IMR-90 (cell line): ENCODE measurements around the gene ZDHHC7. TPM values are rescaled to one million over a fixed set of nuclear protein-coding genes. Genes with fewer than 3 reads are reported as not detected.

Experiments
- ATAC-seq: fragments of 200-7000 bp; cut with Tn5 transposase; 2 replicates; pipeline ENCODE4 v1.9.1; 2020; ENCODE audit warnings: low read depth, mild to moderate bottlenecking, moderate library complexity
- BruUV-seq: library from RNA; stranded (reverse); fragments of 400-500 nt; replicated peaks from 2 replicates; lab custom pipeline; 2021; lab: Mats Ljungman, UMichigan
- CTCF ChIA-PET: fragments of 300-600 bp; formaldehyde crosslinking; extraction: SDS; loops from one replicate; lab custom pipeline; 2021; ENCODE audit warnings: antibody characterized with exemption; lab: Yijun Ruan, JAX
- POLR2A ChIA-PET: fragments of 300-600 bp; sonication (Branson Sonifier 250); formaldehyde crosslinking; loops from one replicate; lab custom pipeline; 2022; ENCODE audit warnings: antibody characterized with exemption; ENCODE audit not compliant: unreplicated experiment; lab: Charles Lee
- DNase-seq: peaks from one replicate; pipeline ENCODE4 v3.0.0; 2013
- H2AFZ ChIP-seq: replicated peaks from 2 replicates; pipeline ENCODE3; 2013; ENCODE audit warnings: low read length, mild to moderate bottlenecking; ENCODE audit not compliant: poor library complexity
- H2AK5ac ChIP-seq: 2 replicates; pipeline ENCODE4 v1.6.1; 2013; ENCODE audit warnings: low read depth, low read length, inconsistent platforms
- H2AK9ac ChIP-seq: replicated peaks from 2 replicates; pipeline ENCODE3; 2013; ENCODE audit warnings: mild to moderate bottlenecking, low read depth, low read length, moderate library complexity; ENCODE audit not compliant: poor library complexity
- H2BK120ac ChIP-seq: 2 replicates; pipeline ENCODE4 v1.6.1; 2013; ENCODE audit warnings: low read depth, low read length, inconsistent platforms
- H2BK15ac ChIP-seq: 3 replicates; pipeline ENCODE4 v1.6.1; 2013; ENCODE audit warnings: low read depth, low read length, inconsistent platforms
- H2BK20ac ChIP-seq: 2 replicates; pipeline ENCODE4 v1.6.1; 2013; ENCODE audit warnings: low read depth, mild to moderate bottlenecking, inconsistent platforms, low read length, moderate library complexity
- H2BK5ac ChIP-seq: 2 replicates; pipeline ENCODE4 v1.6.1; 2013; ENCODE audit warnings: mild to moderate bottlenecking, low read depth, low read length, inconsistent platforms; ENCODE audit not compliant: poor library complexity, severe bottlenecking
- H3K14ac ChIP-seq: replicated peaks from 2 replicates; pipeline ENCODE4 v1.6.1; 2013; ENCODE audit warnings: low read depth, low read length, inconsistent platforms
- H3K18ac ChIP-seq: 2 replicates; pipeline ENCODE4 v1.6.1; 2013; ENCODE audit warnings: low read depth, low read length, control low read depth
- H3K23ac ChIP-seq: 2 replicates; pipeline ENCODE4 v1.6.1; 2013; ENCODE audit warnings: low read depth, low read length, inconsistent platforms
- H3K27ac ChIP-seq: 2 replicates; pipeline ENCODE4 v1.5.1; 2013; ENCODE audit warnings: mild to moderate bottlenecking, control low read depth, low read length; ENCODE audit not compliant: insufficient read depth
- H3K27me3 ChIP-seq: 2 replicates; pipeline ENCODE4 v1.6.1; 2013; ENCODE audit warnings: low read length; ENCODE audit not compliant: control insufficient read depth, insufficient read depth
- H3K36me3 ChIP-seq: 2 replicates; pipeline ENCODE4 v1.6.1; 2013; ENCODE audit warnings: low read length, mixed read lengths; ENCODE audit not compliant: control insufficient read depth, insufficient read depth
- H3K4ac ChIP-seq: 2 replicates; pipeline ENCODE4 v1.6.1; 2013; ENCODE audit warnings: low read depth, low read length, inconsistent platforms
- H3K4me1 ChIP-seq: 2 replicates; pipeline ENCODE4 v1.6.1; 2013; ENCODE audit warnings: low read length, mixed read lengths; ENCODE audit not compliant: control insufficient read depth, insufficient read depth
- H3K4me2 ChIP-seq: 2 replicates; pipeline ENCODE4 v1.6.1; 2013; ENCODE audit warnings: low read depth, mild to moderate bottlenecking, control low read depth, low read length, moderate library complexity
- H3K4me3 ChIP-seq: 2 replicates; pipeline ENCODE4 v1.5.1; 2013; ENCODE audit warnings: low read depth, mild to moderate bottlenecking, control low read depth, low read length, moderate library complexity; ENCODE audit not compliant: insufficient read depth
- H3K56ac ChIP-seq: 2 replicates; pipeline ENCODE4 v1.6.1; 2013; ENCODE audit warnings: low read length, inconsistent platforms; ENCODE audit not compliant: insufficient read depth; ENCODE audit errors: extremely low read depth
- H3K79me1 ChIP-seq, 2 experiments: 2 replicates each; pipeline ENCODE4 v1.6.1; 2013; ENCODE audit warnings: low read length in 2 of 2, inconsistent platforms in 1 of 2, low read depth in 1 of 2
- H3K9ac ChIP-seq: 2 replicates; pipeline ENCODE4 v1.6.1; 2013; ENCODE audit warnings: low read depth, low read length, control low read depth
- H3K9me1 ChIP-seq: 2 replicates; pipeline ENCODE4 v1.6.1; 2013; ENCODE audit warnings: low read length, inconsistent platforms; ENCODE audit not compliant: insufficient read depth
- H3K9me3 ChIP-seq: 2 replicates; pipeline ENCODE4 v1.6.1; 2013; ENCODE audit warnings: low read length; ENCODE audit not compliant: control insufficient read depth, insufficient read depth
- H4K20me1 ChIP-seq: 2 replicates; pipeline ENCODE4 v1.6.1; 2013; ENCODE audit warnings: low read length, inconsistent platforms; ENCODE audit not compliant: insufficient read depth
- H4K5ac ChIP-seq: 2 replicates; pipeline ENCODE4 v1.6.1; 2013; ENCODE audit warnings: mild to moderate bottlenecking, low read depth, low read length, control low read depth
- H4K8ac ChIP-seq, 2 experiments: 2 replicates each; pipeline ENCODE4 v1.6.1; 2013; ENCODE audit warnings: low read depth in 2 of 2, low read length in 2 of 2, control low read depth in 1 of 2, inconsistent platforms in 1 of 2
- H4K91ac ChIP-seq: 2 replicates; pipeline ENCODE4 v1.6.1; 2013; ENCODE audit warnings: low read depth, low read length, inconsistent platforms; ENCODE audit not compliant: insufficient read depth
- BHLHE40 ChIP-seq: fragments of 150-350 bp; IDR thresholded peaks from 2 replicates; pipeline ENCODE4 v1.6.1; 2016; ENCODE audit warnings: mild to moderate bottlenecking, low read depth, low read length
- CEBPB ChIP-seq: IDR thresholded peaks from 2 replicates; pipeline ENCODE4 v1.6.1; 2012; ENCODE audit warnings: low read depth, low read length, improper control_type of control experiment
- CHD1 ChIP-seq: IDR thresholded peaks from 2 replicates; pipeline ENCODE4 v1.6.1; 2012; ENCODE audit warnings: low read depth, low read length, improper control_type of control experiment
- CTCF ChIP-seq: conservative IDR thresholded peaks from 2 replicates; pipeline ENCODE4 v1.5.1; 2012; ENCODE audit warnings: mild to moderate bottlenecking, low read depth, low read length, improper control_type of control experiment
- FOS ChIP-seq: fragments of 150-350 bp; IDR thresholded peaks from 2 replicates; pipeline ENCODE4 v1.6.1; 2016; ENCODE audit warnings: low read depth, low read length
- MAFK ChIP-seq: IDR thresholded peaks from 2 replicates; pipeline ENCODE4 v1.6.1; 2012; ENCODE audit warnings: low read depth, low read length, improper control_type of control experiment
- MAZ ChIP-seq: IDR thresholded peaks from 2 replicates; pipeline ENCODE4 v1.6.1; 2012; ENCODE audit warnings: low read depth, mild to moderate bottlenecking, low read length, improper control_type of control experiment, moderate library complexity, borderline replicate concordance
- MXI1 ChIP-seq: IDR thresholded peaks from 2 replicates; pipeline ENCODE4 v1.6.1; 2012; ENCODE audit warnings: low read depth, mild to moderate bottlenecking, low read length, moderate library complexity, borderline replicate concordance
- NFE2L2 ChIP-seq: fragments of 150-350 bp; IDR thresholded peaks from 2 replicates; pipeline ENCODE4 v1.6.1; 2016; ENCODE audit warnings: low read depth, mild to moderate bottlenecking, low read length
- POLR2A ChIP-seq: IDR thresholded peaks from 2 replicates; pipeline ENCODE4 v1.6.1; 2012; ENCODE audit warnings: mild to moderate bottlenecking, low read depth, low read length
- RAD21 ChIP-seq: IDR thresholded peaks from 2 replicates; pipeline ENCODE4 v1.6.1; 2012; ENCODE audit warnings: low read length, improper control_type of control experiment
- RCOR1 ChIP-seq: IDR thresholded peaks from 2 replicates; pipeline ENCODE4 v1.6.1; 2012; ENCODE audit warnings: mild to moderate bottlenecking, low read length, improper control_type of control experiment; ENCODE audit not compliant: insufficient replicate concordance
- RFX5 ChIP-seq: IDR thresholded peaks from 2 replicates; pipeline ENCODE4 v1.8.0; 2012; ENCODE audit warnings: low read depth, mild to moderate bottlenecking, low read length, moderate library complexity
- SMC3 ChIP-seq: fragments of 150-350 bp; IDR thresholded peaks from 2 replicates; pipeline ENCODE4 v1.6.1; 2016; ENCODE audit warnings: low read depth, mild to moderate bottlenecking, antibody characterized with exemption, low read length, moderate library complexity
- USF2 ChIP-seq: fragments of 150-350 bp; IDR thresholded peaks from 2 replicates; pipeline ENCODE4 v1.6.1; 2017; ENCODE audit warnings: mild to moderate bottlenecking, antibody characterized with exemption, low read length, low read depth
- WGBS, 2 experiments: methylation state at CpG; one replicate each; pipeline versions ENCODE4 v1.1.5 to v1.1.7; 2013; ENCODE audit warnings: missing lambda C conversion rate in 2 of 2; ENCODE audit not compliant: insufficient read length in 1 of 2; ENCODE audit errors: extremely low coverage in 2 of 2; 5-methylcytosine and 5-hydroxymethylcytosine counted together
- dilution Hi-C: fragments of 300-500 bp; cut with HindIII; formaldehyde crosslinking; loops from one replicate; pipeline ENCODE4 v1.14.3; 2018; ENCODE audit warnings: low sequenced_read_pairs; ENCODE audit not compliant: unreplicated experiment
- in situ Hi-C: fragments of 300-500 bp; cut with MboI; formaldehyde crosslinking; loops from 3 replicates; pipeline ENCODE4 v1.14.3; 2019; ENCODE audit warnings: low sequenced_read_pairs, inconsistent platforms, mixed read lengths
- intact Hi-C: fragments of 100-400 bp; cut with micrococcal nuclease; formaldehyde crosslinking; loops from 2 replicates; pipeline ENCODE4 v1.10.0; 2022
- polyA plus RNA-seq, 3 experiments: library from polyadenylated mRNA; depleted of rRNA; stranded (reverse); fragments of >200 nt; gene quantifications; 2 replicates each; pipeline ENCODE4 v1.2.3, GENCODE V29; 2012; ENCODE audit warnings: low replicate concordance in 1 of 3
- total RNA-seq: library from RNA; depleted of rRNA; stranded (reverse); fragments of >200 nt; gene quantifications from 2 replicates; pipeline ENCODE4 v1.2.3, GENCODE V29; 2012
- TF ChIP-seq, protein P1 (sequence below): fragments of 150-350 bp; IDR thresholded peaks from 2 replicates; pipeline ENCODE4 v1.6.1; 2016; ENCODE audit warnings: low read depth, mild to moderate bottlenecking, low read length, moderate library complexity, borderline replicate concordance

Gene ZDHHC7
- total and polyA plus RNA-seq, 2 of the 4 experiments (the other 2 are of a cell fraction): 80.1 to 97.1 TPM

- Histone ChIP-seq H3K36me3 (peaks cover 10% of the 10 kb centered on the region), H3K27me3 (no peaks in the 10 kb centered on the region), H4K20me1 (peaks cover 11% of the 10 kb centered on the region), H3K4me2 (no peak overlapping the region), H3K79me1 (peaks cover 5 to 69% of the 10 kb centered on the region in 2 experiments; a peak in 3 of 4 replicates), H2AFZ (no peak overlapping the region), H3K18ac (peak overlapping the region; percentile 42; the same call in 1 of the 2 replicates), H3K56ac (no peak overlapping the region), H3K4me3 (no peak overlapping the region), H2AK5ac (peak overlapping the region; percentile 92), H3K23ac (peak overlapping the region; percentile 57; the same call in 1 of the 2 replicates), H2AK9ac (no peak overlapping the region), H3K4ac (peak overlapping the region; percentile 73), H2BK20ac (peak overlapping the region; percentile 74; the same call in 1 of the 2 replicates), H4K8ac (peak overlapping the region; percentile 43 to 57; a peak in 2 of 4 replicates), H2BK5ac (peak overlapping the region; percentile 97), H2BK15ac (peak overlapping the region; percentile 19; the same call in 1 of the 3 replicates), H4K5ac (peak overlapping the region; percentile 67), H3K9me1 (peaks cover 34% of the 10 kb centered on the region), H3K9me3 (no peaks in the 10 kb centered on the region), H3K27ac (peak overlapping the region; percentile 51), H3K4me1 (peaks cover 51% of the 10 kb centered on the region), H3K9ac (no peak overlapping the region), H3K14ac (peak overlapping the region; percentile 76; the same call in 1 of the 2 replicates), H2BK120ac (peak overlapping the region; percentile 30; the same call in 1 of the 2 replicates), H4K91ac (peak overlapping the region; percentile 66)
- ChIA-PET POLR2A (no interaction called here), CTCF (no interaction called here)
- no peak for ATAC-seq
- no TSS peak for BruUV-seq
- no peak for DNase-seq
- intact Hi-C loops: no loop called here
- WGBS, 2 experiments: no CpG with 5 or more reads among the region's 10 CpGs
- TF ChIP-seq MAZ (no peak), RFX5 (no peak), FOS (no peak), SMC3 (no peak), USF2 (no peak), CTCF (no peak), BHLHE40 (no peak), POLR2A (no peak), MAFK (no peak), CHD1 (no peak), RCOR1 (no peak), NFE2L2 (no peak), MXI1 (no peak), RAD21 (no peak), CEBPB (no peak)
- TF ChIP-seq, protein P1, sequence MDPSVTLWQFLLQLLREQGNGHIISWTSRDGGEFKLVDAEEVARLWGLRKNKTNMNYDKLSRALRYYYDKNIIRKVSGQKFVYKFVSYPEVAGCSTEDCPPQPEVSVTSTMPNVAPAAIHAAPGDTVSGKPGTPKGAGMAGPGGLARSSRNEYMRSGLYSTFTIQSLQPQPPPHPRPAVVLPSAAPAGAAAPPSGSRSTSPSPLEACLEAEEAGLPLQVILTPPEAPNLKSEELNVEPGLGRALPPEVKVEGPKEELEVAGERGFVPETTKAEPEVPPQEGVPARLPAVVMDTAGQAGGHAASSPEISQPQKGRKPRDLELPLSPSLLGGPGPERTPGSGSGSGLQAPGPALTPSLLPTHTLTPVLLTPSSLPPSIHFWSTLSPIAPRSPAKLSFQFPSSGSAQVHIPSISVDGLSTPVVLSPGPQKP: no peak
- dilution Hi-C loops: no loop called here
- in situ Hi-C loops: no loop called here
These were observed 9.2 kb downstream of the ZDHHC7 start for GRCh38 chr16:85002099-85002541.
